GM20431 (cell line): ENCODE results near the gene AVPI1.
"Not testable (repeated sequence)": the region's sequence is repeated elsewhere in the genome, so short reads cannot be mapped to it uniquely, and the experiment has no call there.

Experiments used
- in situ Hi-C: fragments of 300-500 bp; cut with MseI, MboI; formaldehyde crosslinking; loops from one replicate; pipeline ENCODE4 v1.15.0; 2020; ENCODE audit warnings: low sequenced_read_pairs; ENCODE audit not compliant: unreplicated experiment

AVPI1 gene

DNA sequence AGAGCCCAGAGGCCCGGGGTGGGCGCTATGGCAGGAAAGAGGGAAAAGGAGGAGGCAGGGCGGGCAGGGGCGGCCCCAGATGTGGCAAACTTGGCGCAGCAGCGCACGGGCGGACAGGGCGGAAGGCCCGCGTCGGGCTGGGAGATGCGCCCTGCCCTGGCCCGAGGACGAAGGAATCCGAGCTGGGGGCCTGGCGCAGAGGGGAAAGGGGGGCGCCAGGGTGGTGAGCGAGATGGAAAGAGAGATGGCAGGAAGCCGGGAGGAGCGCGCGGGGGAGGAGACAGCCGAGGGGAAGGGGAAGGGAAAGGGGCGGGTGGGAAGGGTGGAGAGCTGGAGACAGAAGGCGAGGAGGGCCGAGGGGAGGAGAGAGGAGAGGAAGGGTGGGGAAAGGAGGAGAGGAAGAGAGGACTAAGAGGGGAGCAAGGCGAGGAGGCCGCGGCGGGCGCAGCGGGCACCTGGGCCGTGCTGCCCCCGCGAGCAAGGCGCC is 26.3 kb upstream of the AVPI1 start, which contains the start of gene MARVELD1:
MARVELD1 (plus strand) TSS at position 392 of the 487 bp plus-strand sequence. CDS start 147 bp downstream, outside the sequence.
- in situ Hi-C loops: no loop called here

DNA sequence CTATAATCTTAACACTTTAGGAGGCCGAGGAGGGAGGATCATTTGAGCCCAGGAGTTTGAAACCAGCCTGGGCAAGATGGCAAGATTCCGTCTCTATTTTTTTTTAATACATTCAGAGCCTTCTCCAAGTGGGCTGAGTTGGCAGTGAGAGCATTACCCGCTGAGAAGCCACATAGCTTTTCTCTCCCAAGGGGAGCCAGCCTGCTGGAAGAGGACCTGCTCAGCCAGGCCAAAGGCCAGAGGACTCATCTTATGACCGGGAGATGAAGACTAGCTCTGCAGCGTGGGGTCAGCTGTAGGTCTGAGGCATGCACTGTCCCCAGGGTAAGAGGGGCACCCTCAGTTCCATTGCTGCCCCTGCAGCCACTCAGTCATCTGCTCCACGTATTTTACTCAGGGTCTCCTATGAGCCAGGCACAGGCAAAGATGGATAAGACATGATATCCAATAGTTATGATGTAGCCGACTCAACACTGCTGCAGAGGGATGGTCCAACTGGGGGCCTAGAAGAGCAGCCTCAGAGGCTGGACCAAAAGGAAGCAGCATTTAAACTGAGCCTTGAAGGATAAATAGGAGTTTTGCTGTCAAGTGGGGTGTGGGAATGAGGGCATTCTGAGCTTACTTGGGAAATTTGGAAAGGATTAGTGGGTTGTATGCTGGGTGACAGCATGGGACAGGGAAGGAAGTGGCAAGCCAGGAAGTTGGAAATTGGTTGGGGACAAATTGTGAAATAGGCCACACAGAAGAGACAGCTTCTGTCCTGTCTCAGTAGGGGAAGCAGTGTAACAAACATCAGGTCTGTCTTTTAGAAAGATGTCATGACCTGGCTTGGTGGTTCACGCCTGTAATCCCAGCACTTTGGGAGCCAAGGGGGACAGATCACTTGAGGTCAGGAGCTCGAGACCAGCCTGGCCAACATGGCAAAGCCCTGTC is 24.9 kb upstream of the AVPI1 start:
- in situ Hi-C loops: no loop called here

DNA sequence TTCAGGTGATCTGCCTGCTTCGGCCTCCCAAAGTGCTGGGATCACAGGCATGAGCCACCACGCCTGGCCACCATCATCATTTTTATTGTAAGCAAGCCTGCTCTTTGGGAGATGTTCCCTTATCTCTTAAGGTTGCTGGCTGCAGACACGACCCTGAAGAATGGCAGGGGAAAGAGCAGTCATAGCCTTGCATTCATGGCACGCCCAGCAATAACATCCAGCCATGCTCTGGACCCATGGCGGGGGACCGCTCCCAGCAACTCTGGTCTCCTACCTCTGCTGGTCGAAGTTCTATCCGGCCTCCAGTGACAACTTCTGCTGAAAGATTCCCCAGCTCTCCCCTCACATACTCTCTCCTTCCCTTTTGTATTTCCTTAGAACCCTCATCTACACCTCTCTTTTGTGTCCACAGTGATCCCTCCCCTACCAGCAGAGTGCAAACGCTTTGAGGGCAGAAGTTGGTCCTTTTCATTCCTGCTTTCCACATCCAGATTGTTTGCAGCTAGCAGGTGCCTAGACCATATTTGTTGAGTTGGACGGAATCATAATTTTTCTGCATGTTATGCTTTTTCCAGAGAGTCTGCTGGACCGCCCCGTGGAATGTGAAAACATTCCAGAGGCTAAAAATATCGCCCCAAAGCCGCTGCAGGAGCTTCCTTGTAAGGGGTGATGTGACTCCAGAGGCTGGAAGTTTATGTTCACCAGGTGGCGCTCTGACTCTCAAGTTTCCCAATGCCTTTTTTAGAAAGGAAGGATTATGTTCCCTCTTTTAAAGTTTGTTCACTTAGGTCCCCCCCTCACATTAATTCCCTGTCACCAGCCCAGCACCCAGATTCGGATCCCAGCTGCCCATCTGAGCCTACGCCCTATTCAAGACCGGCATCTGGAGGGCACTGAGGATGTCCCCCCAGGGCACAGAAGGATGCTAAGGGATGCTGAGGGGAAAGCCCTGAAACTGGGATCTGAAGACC is 22.2 kb upstream of the AVPI1 start:
- in situ Hi-C loops: no loop called here

DNA sequence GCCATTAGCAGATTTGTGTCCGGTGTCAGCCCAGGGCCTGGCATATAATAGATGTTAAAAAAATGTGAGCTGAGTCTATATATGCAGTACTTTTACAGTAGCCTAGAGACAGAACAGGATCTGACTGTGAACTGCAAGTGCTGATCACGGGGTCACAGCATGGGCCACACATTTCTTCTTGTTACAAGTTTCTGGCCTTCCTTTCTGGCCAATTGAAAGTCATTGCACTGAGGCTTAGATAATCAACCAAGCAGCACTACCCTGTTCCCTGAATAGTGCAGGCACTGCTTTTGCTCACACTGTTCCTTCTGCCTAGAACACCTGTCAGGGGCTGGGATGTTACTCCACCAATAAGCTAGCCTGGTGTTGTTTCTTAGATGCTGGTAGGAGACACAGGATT is 21.1 kb upstream of the AVPI1 start:
- in situ Hi-C loops: no loop called here

DNA sequence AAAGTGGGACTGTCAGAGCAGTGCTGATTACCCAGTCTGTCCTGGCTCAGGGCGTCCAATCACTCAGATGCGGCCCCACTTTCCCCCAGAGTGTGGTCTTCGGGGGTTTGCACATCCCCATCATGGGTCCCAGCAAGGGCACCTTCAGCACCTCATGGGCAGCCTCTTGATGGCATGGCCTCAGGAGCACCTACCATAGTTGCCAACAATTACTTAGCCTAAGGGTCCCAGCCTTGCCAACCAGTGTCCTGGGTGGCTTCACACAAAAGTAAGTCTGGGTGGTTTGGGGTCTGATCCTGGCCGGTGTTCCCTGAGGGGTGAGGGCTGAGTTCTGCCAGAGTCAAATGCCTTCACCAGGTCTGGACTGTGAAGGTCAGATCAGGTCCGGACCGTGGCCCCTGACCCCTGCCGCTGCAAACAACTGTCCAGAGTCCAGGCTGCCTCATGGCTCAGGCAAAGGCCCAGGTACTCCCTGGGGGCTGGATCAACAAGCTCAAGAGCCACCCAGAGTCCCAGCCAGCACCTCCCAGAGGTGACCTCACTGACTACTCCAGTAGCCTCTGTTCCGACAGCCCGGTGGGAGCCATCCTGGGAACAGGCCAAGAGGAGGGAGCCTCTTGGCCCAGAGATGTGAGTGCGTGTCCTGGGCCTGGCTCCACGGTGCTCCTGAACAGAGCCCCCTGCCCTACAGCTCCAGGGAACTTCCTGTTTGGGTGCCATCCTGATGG is 20.3 kb upstream of the AVPI1 start:
- in situ Hi-C loops: no loop called here

DNA sequence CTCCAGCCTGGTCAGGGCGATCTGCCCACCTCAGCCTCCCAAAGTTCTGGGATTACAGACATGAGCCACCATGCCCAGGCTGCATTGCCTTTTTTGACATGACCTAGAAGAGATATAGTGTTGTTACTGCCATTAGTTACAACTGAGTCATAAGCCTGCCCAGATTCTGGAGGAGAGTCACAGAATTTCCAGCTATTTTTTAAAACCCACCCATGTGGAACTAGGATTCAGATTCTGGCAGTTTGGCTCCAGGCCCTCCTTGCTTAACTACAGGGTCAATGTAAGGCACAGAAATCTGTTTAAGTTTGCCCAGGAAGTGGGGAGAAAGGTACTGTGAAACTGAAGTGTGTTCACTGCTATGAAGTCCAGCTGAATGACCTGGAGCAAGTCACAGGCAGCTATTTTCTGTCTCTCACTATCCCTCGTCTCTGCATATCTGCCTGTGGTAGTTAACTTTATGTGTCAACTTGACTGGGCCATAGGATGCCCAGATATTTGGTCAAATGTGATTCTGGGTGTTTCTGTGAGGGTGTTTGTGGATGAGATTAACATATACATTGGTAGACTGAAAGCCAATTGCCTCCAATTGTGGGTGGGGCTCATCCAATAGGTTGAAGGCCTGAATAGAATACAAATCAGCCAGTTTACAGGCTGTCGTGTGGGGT is 18.1 kb upstream of the AVPI1 start:
- in situ Hi-C loops: no loop called here

DNA sequence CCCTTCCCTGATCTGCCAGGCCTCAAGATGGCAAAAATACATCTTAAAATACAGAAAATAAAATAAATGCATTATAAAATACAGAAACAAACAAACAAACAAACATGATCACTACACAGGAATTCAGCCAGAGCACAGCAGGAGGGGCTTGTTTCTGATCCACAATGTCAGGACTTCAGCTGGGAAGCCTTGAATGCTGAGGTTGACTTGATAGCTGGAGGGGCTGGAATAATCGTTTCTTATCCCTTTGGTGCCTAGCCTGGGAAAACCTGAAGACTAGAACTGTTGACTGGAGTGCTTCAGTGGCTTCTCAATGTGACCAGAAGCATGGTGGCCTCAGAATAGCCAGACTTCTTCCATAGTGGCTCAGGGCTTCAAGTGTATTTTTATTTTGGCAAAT is 17.3 kb upstream of the AVPI1 start:
- in situ Hi-C loops: no loop called here

DNA sequence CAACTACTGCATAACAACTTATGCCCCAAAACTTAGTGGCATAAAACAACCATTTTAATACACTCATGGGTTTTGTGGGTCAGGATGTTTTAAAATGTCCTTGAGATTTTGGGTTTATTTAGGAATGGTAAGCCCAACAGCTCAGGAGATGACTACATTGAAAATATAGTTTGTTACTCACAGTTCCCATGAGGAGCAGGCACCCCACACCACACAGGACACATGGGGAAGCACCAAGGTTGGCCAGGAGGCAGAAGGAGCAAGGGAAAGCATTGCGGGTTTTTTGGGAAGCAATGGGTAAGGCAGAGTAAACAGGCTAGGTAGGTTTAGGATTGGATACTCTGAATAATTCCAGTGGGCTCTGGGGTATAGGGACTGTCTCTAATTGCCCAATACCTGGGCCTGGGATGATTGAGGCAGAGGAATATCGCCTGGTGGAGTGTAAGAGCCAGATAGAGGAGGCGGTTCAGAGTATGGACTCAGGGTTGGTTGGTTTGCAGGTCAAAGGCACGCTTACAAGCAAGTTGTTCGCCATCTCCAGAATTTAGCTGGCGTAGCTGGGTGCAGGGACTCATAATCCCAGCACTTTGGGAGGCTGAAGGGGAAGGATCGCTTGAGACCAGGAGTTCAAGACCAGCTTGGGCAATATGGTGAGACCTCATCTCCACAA is 16.5 kb upstream of the AVPI1 start:
- in situ Hi-C loops: no loop called here

DNA sequence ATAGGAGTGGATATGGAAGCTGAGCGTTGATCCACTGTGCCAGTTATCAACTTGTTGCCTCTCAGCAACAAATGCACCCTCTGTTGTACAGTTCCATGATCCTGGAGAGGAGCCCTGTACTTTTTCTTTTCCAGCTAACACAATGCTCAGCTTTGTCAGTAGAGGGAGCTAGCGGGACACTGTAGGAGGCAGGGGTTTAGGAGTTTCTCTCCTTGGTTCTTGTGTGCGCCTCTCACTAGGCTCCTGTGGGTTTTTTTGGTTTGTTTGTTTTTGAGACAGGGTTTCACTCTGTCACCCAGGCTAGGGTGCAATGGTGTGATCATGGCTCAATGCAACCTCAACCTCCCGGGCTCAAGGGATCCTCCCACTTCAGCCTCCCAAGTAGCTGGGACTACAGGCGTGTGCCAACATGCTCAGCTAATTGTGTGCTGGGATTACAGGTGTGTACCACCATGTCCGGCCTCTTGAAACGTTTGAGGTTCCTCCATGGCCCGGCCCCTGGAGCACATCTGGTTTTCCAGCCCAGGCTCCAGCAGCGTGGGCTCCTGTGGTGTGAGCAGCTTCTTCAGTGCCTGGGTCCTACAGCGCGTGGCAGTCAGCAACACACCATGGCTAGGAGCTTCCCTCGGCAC is 14.5 kb upstream of the AVPI1 start:
- in situ Hi-C loops: no loop called here

DNA sequence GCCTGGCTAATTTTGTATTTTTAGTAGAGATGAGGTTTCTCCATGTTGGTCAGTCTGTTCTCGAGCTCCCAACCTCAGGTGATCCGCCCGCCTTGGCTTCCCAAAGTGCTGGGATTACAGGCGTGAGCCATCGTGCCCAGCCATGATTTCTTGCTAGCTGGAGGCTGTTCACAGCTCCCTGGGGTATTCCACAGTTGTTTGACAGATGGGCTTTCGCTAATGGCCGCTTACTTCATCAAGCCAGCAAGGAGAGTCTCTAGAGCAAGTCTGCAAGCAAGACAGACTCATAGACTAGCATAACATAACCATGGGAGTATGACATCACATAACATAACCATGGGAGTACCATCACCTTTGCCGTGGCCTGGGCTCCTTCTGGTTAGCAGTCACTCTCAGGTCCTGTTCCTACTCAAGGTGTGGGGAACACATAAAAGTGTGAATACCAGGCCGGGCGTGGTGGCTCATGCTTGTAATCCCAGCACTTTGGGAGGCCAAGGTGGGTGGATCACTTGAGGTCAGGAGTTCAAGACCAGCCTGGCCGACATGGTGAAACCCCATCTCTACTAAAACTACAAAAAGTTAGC is 11.1 kb upstream of the AVPI1 start:
- in situ Hi-C loops: not testable (repeated sequence)

DNA sequence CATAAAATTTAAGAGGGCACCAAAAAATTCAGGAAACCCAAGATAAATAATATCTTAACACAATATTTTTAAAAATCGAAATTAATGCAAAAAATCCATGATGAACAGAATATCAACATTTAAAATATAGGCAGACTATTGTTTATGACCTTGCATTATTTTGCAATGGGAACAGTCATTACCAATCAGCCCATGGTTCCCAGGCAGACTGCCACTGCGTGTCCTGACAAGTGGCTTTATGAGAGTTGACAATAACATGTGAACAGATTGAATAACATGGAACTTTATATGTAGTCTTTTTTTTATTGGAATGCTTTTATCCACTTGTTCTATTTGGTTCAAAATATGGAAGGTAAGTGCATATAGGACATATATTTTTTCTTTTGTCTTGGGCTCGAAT is 3.1 kb upstream of the AVPI1 start:
- in situ Hi-C loops: no loop called here

DNA sequence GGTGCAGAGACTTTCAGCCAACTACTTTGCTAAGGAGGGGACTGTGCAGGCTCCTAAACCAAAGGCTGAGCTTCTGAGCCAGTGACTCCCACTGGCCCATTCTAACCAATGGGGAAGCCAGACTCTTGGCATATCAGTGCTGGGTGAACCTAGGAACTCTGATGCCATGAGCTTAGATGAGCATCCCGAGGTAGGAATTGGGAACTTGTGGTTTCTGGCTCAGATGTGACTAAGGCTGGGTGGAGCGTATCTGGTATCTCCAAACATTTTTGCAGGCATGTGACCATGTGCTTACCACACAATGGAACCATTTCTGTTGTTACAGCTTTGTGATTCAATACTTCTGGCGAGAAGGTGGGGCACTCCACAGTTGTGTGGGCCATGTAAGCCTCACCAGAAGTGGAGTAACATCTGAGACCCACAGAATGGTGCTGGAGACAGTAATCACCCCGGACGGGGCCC is 2.5 kb upstream of the AVPI1 start:
- in situ Hi-C loops: no loop called here

DNA sequence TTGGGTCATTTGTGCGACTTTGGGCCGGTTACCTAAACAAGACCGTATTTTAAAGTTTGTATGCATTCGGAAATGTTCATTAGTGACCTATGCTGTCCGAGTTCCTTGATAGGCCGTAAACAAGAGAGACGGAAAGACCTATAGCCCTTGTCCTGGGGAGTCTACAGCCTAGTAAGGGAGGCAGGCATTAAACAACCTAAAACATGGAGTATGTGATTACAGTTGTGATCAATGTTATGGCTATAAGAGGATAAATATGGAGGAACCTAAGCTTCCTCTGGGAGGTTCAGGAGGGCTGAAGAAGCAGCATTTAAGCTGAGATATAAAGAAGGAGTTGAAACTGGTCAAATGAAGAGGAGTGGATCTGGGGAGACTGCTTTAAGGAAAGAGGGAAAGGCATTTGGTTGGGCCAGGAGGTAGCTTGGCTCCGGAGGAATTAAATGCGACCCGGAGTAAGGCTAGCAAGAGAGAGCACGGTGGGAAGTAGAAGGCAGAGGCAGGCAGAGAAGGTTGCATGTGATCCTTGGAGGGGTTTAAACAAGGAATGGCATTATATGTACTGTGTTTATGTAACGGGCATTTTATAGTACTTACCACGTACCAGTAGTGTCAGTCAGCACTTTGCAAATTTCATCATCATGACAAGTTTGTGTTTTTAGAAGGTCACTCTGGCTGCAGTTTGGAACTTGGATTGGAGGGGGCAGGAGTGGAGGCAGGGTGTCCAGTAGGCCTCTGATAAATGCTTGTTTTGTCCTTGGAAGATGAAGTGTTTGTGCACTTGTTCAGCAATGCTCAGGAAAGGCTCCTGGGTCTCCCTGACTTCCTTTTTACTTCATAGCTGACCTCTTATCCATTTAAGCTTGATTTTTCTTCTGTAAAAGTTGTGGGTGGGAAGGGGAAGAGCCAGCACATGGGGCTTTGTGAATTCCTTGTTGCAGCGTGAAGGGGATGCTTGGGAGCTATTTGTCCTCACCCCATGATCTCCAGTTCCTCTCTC is 1.0 kb upstream of the AVPI1 start:
- in situ Hi-C loops: no loop called here

DNA sequence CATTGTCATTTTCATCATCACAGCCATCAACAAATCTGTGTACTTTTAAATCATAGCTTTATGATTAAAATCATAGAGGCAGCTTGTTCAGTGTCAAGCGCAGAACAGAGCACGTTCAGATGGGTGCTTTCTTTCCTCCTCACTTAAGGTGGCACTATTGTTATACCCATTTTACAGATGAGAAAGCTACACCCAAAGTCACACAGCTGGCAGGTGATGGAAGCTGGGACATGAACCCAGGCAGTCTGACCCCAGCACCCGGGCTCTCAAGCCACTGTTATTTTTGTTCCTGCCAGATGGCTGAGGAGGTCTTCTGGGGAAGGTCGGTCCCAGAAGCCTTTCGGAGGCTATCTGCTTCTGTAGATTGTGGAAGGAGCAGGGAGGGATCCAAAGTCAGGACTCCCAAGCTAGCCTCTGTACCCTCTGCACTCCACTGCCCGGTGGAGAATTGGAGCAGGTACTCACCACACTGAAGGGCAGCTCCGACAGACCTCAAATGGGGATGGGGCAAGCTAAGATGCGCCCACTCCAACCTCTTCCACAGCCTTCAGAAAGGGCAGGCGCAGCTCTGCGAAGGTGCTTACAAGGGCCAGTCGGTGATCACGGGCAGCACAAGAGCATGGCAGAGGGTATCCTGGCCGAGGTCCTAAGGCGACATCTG is 610 bp downstream of the AVPI1 start:
- in situ Hi-C loops: no loop called here

DNA sequence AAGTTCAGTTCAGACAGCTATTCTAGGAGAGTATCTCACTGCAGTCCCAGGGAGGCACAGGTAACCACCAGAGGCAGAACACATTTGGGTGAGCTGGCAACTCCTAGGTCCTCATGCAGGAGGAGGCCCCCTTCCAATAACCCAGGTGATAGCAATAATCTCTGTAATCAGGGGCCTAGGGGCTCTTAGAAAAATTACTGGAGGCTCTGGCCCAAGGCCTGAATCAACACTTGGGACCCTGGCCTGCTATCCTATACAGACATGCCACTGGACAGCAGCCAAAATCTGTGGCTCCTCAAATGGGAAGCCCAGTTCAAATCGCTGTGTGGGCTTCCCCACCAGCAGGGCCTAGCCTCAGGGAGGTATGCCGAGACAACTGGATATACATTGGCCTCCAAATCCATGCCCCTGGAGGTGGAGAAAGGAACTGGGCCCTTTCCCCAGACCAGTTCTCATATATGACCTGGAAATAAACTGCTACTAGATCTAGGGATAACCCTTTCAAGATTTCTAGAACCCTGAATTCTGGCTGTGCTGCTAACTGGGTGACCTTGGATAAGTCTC is 1.6 kb downstream of the AVPI1 start:
- in situ Hi-C loops: no loop called here

DNA sequence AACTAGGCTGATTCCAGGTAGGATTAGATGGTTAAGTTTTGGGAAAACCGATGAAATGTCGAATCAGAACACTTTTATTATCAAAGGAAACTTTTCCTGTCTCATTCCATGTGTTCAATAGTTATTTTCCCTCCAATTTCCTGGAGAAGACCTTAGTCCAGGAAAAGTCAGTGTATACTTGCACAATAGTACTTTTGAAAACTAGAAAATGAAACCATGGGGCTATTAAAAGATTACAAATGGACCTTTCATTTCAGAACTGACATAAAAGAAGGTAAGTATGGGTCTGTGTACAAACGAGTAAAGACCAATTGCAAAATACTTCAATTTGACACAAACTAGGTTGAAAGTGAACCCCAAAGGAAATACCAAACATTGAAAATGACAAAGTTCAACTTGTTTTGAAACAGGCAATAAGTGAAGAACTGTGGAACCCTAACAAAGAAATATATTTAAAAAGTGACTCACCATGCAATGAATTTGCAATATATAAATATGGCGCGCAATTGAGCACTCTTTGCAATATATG is 2.1 kb downstream of the AVPI1 start:
- in situ Hi-C loops: no loop called here
